ENCODE measurements around the gene AUTS2.

AUTS2 gene

DNA sequence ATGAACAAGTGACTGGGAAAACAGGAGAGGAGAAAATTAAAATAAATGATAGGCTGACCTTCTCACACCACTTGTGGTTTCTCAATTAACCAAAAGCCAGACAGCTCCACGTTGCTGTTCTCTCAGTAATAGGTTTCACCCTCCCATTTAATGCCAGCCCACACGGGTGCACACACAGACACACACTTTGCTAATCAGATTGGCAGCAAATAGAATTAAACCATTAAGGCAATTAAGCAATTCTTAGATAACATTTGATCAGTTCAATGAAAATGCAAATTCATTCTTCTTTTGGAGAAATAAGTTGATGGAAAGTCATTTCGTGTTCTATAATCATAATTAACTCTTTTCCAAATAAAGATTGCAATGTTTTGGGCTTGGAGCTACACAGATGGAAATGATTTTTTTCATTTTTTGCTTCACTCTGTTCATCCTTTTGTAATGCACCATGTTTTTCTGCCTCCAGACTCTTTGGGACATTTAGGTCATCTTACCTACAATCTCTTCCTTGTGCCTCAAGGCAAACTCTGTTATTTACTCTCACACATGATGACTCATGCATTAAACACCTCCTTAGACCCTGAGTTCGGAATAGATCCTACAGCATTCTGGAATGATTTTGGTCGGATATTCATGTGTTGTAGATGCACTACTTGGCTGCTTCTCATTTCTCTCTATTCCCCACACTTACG lies 700.7 kb downstream of the AUTS2 start:
- DNase-seq = no peak
- in situ Hi-C loops (cut with MboI; ENCODE audit: low pct_unique_long_range_greater_than_20kb, low sequenced_read_pairs) = no loop called here

DNA sequence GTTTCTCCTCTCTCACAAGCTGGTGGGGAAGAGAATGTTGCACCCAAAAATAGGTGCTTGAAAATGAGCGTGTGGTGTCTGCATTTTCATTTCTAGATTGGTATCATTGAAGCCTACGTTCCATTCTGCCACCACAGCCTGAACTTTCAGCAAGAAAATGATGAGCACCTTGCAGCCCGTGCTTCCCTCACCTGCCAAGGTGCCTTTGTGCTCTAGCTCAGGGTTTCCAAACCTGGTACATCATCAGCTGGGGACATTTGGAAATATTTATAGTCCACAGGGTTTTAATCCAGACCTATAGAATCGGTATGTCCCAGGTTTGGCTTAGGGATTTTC lies 701.2 kb downstream of the AUTS2 start:
- in situ Hi-C loops (cut with MboI; ENCODE audit: low pct_unique_long_range_greater_than_20kb, low sequenced_read_pairs) = no loop called here
- DNase-seq = no peak

DNA sequence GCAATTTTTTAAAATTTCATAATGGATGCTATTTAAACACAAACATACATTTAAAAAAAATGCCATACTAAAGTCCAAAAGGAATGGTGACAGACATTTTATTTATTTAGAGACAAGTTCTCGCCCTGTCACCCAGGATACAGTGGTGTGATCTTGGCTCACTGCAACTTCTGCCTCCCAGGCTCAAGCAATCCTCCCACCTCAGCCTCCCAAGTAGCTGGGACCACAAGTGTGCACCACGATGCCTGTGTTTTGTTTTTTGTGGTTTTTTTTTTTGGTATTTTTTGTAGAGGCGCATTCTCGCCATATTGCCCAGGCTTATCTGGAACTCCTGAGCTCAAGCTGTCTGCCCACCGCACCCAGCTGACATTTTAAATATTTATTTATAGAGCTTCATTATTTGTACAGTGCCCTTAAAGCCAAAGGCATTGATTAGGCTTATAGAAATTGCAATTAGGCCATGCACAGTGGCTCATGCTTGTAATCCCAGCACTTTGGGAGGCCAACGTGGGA lies 703.5 kb downstream of the AUTS2 start:
- in situ Hi-C loops (cut with MboI; ENCODE audit: low pct_unique_long_range_greater_than_20kb, low sequenced_read_pairs) = no loop called here
- peak; percentile 5 for DNase-seq

DNA sequence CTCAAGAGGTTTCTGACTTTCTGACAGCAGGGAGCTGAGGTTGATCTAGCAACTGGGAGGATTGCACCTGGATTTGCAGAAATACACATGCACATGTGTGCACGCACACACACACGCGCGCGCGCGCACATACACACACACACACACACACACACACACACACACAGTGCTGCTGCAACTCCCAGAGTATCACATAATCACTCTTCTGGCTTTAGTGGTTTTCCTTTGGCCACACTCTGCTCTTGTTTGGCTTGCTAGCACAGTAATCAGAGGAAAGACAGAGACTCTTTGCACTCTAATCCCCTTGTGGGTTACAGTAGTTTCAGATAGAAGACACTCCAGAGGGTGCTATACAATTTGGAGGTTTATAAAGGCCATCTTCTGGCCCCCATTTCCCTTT lies 705.0 kb downstream of the AUTS2 start:
- no peak for DNase-seq
- in situ Hi-C loops (cut with MboI; ENCODE audit: low pct_unique_long_range_greater_than_20kb, low sequenced_read_pairs) = no loop called here

DNA sequence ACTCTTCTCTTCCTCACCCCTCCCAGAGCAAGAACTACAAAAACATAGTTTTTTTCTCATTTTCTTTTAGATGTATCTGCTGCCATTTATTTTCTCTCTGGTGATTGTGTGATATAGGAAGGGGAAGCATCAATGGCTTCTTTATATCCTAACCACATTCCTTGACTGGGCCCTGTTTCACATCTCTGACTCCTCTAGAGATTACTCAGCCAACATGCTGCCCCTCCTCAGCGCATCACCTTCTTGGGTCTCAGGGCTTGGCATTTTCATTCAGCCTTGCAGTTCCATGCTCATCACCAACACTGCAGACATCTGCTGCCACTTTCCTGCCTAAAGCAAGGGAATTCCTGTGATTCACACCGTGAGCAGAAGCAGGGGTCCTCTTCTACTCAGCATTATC lies 705.5 kb downstream of the AUTS2 start:
- in situ Hi-C loops (cut with MboI; ENCODE audit: low pct_unique_long_range_greater_than_20kb, low sequenced_read_pairs) = no loop called here
- DNase-seq = no peak

DNA sequence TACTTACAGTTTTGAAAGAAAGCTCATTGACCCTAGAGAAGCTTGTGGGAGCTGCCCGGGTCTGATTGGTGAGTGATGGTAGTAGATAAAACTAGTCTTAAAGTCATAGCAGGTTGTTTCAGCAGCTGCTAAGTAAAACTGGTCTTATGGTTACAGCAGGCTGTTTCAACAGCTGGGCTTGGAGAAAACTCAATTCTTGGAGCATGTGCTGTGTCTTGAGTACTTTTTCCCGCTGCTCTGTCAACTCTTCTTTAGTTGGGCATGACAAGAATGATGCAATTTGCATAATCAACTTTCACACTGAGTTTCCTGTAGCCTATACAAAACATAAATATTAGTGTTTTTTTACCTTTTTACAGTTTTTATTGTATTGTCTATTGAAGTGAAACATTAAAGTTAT lies 707.9 kb downstream of the AUTS2 start:
- in situ Hi-C loops (cut with MboI; ENCODE audit: low pct_unique_long_range_greater_than_20kb, low sequenced_read_pairs) = no loop called here
- DNase-seq = no peak

DNA sequence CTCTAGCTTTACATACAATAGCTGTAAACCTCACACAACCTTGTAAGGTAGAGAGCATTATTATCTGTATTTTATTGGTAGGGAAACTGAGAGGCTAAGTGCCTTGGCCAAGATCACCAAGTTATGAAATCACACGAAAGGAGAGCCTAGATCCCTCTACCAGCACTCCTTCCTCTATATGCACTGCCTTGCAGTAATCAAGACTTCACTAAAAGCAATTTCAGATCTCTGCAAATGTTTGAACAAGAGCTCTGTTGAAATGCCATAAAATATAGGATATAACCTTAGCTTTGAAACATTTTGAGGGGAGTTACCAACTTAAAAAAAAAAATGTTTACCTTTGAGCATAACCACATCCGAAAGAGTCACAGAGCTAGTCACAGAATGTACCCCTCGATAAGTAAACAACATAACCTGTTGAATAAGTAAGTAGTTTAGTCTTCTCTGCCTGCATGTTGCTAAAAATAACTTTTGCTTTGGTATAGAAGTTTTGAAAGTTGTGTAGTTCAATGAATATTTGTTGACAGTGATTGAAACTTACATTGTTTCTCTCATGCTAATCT lies 709.4 kb downstream of the AUTS2 start:
- in situ Hi-C loops (cut with MboI; ENCODE audit: low pct_unique_long_range_greater_than_20kb, low sequenced_read_pairs) = no loop called here
- no peak for DNase-seq

DNA sequence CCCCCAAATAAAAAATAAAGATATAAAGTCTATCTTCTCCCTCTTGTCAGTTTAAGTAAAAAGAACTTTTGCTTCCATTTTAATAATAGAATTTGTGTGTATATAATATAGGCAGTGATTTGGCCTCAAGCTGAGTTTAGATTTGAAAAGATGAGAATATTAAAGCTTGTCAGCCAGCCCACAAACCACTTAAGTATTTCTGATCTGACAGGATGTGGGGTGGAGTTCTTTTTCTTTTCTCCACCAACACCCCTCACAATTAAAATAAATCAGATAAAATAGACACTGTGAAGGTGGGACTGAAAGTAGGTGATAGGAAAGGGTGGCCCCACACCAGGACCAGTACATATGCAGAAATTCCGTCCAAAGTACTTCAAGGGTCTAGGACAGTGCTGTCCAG lies 714.1 kb downstream of the AUTS2 start:
- no peak for DNase-seq
- in situ Hi-C loops (cut with MboI; ENCODE audit: low pct_unique_long_range_greater_than_20kb, low sequenced_read_pairs) = no loop called here

DNA sequence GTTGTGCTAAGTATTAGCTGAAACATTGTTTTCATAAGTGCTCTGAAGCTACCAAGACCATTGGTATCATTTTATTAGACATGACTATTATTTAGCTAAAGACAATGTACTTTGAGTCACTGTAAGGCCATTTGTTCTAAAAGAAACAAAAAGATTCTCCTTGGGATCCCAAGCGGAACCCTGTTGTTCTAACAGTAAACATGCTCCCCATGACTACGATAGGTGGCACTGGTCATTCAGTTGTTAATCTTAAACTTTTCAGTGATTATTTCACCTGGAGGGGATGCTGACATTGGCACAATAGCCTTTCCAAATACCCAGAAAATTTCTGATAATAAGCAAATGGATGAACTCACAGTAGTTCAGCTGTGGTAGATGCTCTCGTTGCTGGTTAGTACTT lies 715.0 kb downstream of the AUTS2 start:
- in situ Hi-C loops (cut with MboI; ENCODE audit: low pct_unique_long_range_greater_than_20kb, low sequenced_read_pairs) = no loop called here
- no peak for DNase-seq

DNA sequence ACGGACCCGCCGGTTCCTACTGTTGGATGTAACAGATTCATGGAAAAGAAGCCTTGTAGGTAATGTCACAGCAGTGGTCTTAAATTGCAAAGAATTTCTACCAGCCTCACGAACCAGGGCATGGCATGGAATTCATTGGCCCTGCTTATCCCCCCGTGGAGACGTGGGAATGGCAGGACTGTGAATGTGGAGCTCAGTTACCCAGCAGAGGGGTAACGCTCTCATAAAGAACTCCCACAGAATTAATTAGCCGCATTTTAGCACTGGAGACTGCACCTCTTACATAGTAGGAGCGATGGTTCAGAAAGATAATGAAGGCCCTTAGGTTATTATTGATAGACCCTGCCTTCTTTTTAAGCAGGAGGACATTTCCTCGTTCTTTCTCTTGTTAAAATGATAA lies 715.4 kb downstream of the AUTS2 start:
- in situ Hi-C loops (cut with MboI; ENCODE audit: low pct_unique_long_range_greater_than_20kb, low sequenced_read_pairs) = no loop called here
- no peak for DNase-seq

DNA sequence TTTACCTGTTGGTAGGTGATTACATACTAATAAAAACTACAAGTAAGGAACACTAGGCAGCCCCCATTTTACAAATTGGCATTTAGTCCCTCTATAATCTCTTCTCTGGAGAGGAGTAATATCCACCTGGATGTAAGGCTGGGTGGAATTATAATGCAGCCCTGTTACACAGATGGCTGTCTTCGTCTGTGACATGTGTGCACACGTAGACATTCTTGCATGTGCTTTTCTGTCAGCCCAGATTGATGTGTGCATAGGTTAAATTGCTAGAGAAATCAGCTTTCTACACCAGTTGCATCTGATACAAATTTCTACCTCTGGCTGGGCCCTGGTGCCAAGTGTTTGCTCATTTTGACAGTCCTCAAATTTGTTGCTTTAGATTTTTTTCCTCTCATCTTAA lies 715.9 kb downstream of the AUTS2 start:
- in situ Hi-C loops (cut with MboI; ENCODE audit: low pct_unique_long_range_greater_than_20kb, low sequenced_read_pairs) = no loop called here
- no peak for DNase-seq

DNA sequence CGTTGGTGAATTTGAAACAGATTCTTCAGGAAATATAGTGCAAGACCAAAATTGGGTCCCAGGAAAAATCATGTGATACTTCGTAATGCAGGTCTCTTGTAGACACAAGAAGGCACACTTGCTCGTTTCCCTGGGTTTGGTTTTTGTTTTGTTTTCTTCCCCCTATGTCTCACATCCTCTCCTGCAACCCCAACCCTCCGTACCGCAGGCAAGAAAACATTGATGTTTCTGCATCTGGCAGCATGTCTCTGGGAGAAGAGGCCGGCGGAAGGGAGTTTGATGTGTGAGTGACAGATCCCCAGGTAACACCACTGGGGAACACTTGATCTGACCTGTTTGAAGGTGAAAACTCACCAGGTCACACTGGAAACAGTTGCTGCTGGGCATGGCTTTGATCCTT lies 718.5 kb downstream of the AUTS2 start:
- in situ Hi-C loops (cut with MboI; ENCODE audit: low pct_unique_long_range_greater_than_20kb, low sequenced_read_pairs) = no loop called here
- DNase-seq = no peak

DNA sequence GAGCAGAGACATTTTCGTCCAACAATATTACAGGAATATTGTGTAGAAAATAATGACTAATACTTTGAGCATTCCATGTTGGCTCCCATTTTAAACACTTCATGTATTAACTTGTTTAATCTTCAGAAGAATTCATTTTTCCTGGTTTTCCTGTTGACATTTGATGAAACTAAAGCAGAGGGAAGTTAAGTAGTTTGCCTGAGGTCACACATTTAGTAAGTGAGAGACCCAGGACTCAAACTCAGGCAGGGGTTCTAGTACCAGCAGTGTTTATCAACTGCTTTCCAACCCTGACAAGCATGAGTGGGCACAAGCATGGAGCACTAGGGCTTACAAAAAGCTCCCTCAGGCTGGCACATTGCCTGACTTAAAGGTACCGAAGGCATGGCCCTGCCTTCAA lies 719.1 kb downstream of the AUTS2 start:
- in situ Hi-C loops (cut with MboI; ENCODE audit: low pct_unique_long_range_greater_than_20kb, low sequenced_read_pairs) = no loop called here
- DNase-seq = no peak

DNA sequence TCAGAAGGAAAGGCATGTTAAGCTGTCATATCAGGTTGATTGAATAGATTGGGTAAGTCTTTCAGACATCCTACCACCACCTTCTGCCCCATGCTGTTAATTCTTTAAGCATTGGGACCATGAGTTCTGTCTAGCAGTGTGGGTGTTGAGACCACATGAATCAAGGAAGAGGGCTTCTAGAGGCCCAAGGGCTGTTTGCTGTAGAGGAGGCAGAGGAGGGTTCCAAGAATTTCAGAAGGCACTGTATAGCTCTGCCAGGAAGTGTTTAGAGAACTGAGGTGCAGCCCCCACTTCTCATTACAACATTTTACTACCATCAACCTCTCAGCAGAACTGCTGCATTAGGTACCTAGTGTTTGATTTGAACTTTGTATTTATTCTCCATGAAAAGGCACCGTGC lies 720.2 kb downstream of the AUTS2 start:
- no peak for DNase-seq
- in situ Hi-C loops (cut with MboI; ENCODE audit: low pct_unique_long_range_greater_than_20kb, low sequenced_read_pairs) = no loop called here

DNA sequence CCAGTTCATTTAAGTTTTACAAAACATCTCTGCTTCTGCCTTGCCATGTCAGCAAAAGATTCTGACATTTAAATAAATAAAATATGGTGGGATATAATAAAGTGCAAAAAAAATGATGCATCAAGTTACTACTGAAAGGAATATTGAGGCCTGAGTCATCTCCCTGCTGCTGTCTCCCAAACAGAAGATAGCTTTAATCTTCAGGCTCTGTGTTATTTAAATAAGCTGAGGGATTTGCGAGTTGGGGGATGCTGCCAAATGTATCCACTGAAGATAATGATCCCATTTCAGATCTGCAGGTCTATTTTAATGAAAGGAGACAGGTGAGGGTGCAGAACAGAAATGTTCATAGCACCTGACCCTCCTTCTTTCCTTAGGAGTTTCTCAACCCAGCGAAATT lies 720.8 kb downstream of the AUTS2 start:
- DNase-seq = no peak
- in situ Hi-C loops (cut with MboI; ENCODE audit: low pct_unique_long_range_greater_than_20kb, low sequenced_read_pairs) = no loop called here

DNA sequence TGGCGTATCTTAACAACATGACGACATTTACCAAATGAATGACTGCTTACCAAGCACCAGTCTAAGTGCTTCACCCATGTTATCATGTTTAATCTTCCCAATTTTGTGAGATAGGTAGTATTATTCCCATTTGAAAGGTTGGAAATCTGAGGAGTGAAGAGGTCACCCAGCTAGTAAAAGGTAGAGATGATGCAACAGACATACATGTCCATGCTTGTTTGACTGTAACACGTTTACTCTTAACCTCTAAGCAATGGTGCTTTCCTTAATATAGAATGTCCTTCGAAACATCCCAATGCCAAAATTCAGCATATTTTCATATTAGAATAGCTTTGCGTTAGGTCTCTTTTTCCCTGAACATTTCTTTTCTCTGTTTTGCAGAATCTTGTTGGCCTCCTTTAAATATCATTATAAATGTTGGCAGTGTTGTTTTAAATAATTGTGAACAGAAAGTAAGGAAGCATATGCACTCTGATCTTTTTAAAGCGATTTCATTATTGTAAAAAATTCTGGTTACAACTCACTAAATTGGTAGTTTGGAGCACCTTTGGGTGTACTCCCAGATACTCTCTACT lies 722.8 kb downstream of the AUTS2 start:
- no peak for DNase-seq
- in situ Hi-C loops (cut with MboI; ENCODE audit: low pct_unique_long_range_greater_than_20kb, low sequenced_read_pairs) = no loop called here

DNA sequence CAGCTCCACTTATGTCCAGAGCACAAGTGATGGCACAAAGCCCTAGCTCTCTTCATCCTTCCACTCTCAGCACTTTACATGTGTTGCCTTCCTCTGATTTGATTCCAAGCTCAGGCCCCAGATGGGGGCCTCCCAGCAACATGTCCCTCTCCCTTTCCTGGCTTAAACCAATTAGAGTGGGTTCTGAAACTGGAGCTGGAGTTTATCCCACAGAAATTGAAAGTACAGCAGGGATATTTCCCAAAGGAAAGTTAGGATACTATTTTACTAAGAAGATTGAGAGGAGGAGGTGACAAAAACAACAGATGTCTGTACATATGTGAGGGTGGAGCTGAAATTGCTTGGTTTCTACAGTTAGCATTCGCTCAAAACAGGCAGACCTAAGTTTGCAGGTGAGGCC lies 724.6 kb downstream of the AUTS2 start:
- in situ Hi-C loops (cut with MboI; ENCODE audit: low pct_unique_long_range_greater_than_20kb, low sequenced_read_pairs) = no loop called here
- no peak for DNase-seq

DNA sequence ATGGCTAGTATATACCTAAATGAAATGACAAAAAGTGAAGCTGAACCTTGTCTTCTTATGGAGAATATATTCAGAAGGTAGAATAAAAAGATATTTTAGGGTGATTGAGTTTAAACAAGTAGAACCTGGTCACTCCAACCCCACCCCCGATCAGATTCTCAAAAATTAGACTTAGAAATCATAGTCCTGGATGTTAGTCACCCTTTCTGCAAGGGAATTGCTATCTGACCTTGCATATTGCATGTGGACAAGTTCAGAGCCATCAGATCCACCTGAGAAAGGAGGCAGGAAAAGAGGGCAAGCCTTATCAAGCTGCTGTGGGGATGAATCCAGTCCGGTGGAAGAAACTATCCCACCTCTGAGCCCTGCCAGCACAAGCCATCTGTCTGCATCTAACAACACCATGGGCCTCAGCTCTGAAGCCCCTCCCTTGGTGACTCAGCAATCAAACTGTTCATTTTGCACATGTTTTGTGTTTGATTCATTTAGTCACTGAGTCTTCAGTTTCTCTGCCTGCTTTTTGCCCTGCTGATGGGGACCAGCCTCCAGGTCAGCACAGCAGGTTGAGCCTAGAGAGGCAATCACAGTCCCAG lies 727.3 kb downstream of the AUTS2 start:
- DNase-seq = no peak
- in situ Hi-C loops (cut with MboI; ENCODE audit: low pct_unique_long_range_greater_than_20kb, low sequenced_read_pairs) = no loop called here

DNA sequence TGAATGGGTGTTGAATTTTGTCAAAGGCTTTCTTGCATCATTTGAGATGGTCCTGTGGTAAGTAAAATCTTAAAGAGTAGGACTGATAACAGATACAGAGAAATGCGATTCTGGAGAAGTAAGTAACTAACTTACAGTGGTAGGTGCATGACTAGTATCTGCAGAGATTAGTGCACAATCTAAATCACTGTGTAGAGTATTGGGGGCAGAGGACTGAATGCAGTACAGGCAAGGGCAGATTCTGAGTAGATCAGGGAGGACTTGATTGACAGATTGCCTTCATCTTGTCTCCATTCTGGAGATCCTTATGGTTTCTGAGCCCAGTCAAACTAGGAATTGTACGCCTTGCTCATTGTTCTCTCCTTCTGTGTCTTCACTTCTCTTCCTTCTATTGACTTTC lies 736.0 kb downstream of the AUTS2 start:
- DNase-seq = no peak
- in situ Hi-C loops (cut with MboI; ENCODE audit: low pct_unique_long_range_greater_than_20kb, low sequenced_read_pairs) = no loop called here

DNA sequence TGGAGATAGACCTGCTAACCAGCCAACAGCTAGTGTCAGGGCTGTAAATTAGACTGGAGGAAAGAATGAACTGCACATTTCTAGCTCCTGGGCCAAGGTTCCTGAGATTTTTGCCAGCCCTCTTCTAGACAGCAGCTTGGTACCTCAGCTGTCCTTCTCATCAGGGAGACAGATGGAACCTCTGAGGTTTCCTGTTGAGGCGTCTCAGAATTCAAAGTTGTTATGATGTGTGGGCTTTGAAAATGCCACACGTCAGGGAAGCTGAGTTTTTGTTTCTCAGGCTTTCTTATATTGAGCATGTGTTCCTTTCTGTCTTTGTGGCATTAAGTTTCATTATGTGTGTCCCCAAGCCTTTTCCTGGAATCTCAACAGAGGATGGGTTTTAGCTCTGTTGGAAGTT lies 736.6 kb downstream of the AUTS2 start:
- no peak for DNase-seq
- in situ Hi-C loops (cut with MboI; ENCODE audit: low pct_unique_long_range_greater_than_20kb, low sequenced_read_pairs) = no loop called here

DNA sequence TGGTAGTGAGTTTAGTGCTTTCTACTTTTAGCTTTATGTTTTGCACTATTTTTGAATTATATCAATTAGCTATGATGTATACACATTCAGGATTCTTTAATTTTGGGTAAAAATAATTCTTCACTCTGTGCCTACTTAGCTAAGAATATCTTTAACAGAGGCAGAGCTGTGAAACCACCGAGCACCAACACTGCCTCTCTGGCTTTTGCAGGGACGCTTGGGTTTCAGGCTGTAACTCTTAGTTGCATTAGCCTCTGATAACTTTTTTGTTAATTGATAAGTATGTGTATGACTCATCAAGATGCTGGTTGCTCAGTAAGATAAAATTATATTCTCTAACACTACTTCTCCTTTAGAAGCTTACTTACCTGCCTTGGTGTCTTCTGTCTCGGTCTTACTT lies 738.3 kb downstream of the AUTS2 start:
- in situ Hi-C loops (cut with MboI; ENCODE audit: low pct_unique_long_range_greater_than_20kb, low sequenced_read_pairs) = no loop called here
- no peak for DNase-seq

All from KBM-7 (cell line).